Measurements from ENCODE around the gene FMR1. TPM values are rescaled to one million over a fixed set of nuclear protein-coding genes. Genes with fewer than 3 reads are reported as not detected.

FMR1 gene
- total and polyA plus RNA-seq, 7 donors: 18.6 to 35.2 (median 29.4) TPM

DNA sequence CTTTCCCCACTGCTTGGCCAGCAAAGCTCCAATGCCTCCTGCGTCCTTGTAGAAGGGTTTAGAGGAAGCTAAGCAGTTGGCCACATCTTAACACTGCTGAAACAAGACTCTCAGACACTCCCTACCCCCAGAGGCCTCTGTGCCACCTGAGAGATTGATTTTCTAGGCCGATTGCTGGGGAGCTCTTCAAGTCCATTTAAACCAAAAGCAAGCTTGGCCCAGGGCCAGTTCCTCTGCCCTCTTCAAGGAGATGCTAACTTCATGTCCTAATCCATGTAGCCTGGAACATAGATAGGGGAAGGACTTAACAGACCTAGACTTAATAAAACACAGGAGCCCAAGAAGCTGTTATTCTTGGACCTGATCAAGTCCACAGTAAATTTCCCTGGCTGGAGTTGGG, 42.3 kb downstream of the FMR1 start:
- no peaks in the 10 kb centered on the region for H3K27me3 ChIP-seq
- no peaks in the 10 kb centered on the region for H3K4me1 ChIP-seq
- no peak for DNase-seq
- 58 to 78% methylated on average over 2 of the region's 2 CpGs for WGBS, 2 donors
- no peak overlapping the region for H3K4me3 ChIP-seq
- H3K9me3 ChIP-seq: no peaks in the 10 kb centered on the region
- TF ChIP-seq POLR2AphosphoS5 (IDR thresholded peaks at IDR 0.05) (no peak), CTCF (IDR thresholded peaks at IDR 0.05) (no peak), EP300 (IDR thresholded peaks at IDR 0.05) (no peak), POLR2A (IDR thresholded peaks at IDR 0.05) (no peak)
- no peaks in the 10 kb centered on the region for H3K36me3 ChIP-seq
- intact Hi-C loops (cut with DNase I): no loop called here
- H3K27ac ChIP-seq: no peak overlapping the region

GRCh38 chrX:147957291-147957690, 45.6 kb downstream of the FMR1 start:
- H3K36me3 ChIP-seq: no peaks in the 10 kb centered on the region

DNA sequence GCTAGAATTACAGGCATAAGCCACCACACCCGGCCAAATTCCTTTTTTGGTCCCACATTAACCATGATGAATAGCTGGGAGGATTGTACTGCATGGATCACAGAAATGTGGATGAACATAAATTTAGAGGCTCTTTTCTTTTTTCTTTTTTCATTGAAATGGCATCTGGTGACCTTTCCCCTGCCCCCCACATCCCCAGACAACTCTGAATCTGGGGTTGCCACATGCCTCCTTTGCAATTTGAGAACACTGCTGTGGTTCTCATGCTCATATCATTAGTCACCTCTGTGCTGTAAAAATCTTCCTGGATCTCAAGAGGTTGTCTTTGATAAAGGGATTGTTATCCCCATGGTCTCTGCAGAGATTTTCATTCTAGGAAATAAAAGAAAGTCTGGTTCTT, 46.6 kb downstream of the FMR1 start:
- no peaks in the 10 kb centered on the region for H3K4me1 ChIP-seq
- no peak for TF ChIP-seq CTCF (IDR thresholded peaks at IDR 0.05)
- TF ChIP-seq EP300 (IDR thresholded peaks at IDR 0.05): no peak
- no peak for TF ChIP-seq POLR2A (IDR thresholded peaks at IDR 0.05)
- no peak for TF ChIP-seq POLR2AphosphoS5 (IDR thresholded peaks at IDR 0.05)
- H3K27me3 ChIP-seq: no peaks in the 10 kb centered on the region
- WGBS, 2 donors: 100% methylated on average over 1 of the region's 1 CpG
- intact Hi-C loops (cut with DNase I): no loop called here
- DNase-seq: no peak
- H3K36me3 ChIP-seq: no peaks in the 10 kb centered on the region
- H3K4me3 ChIP-seq: no peak overlapping the region
- no peak overlapping the region for H3K27ac ChIP-seq
- no peaks in the 10 kb centered on the region for H3K9me3 ChIP-seq

More at GRCh38 chrX:147957291-147957690, 45.6 kb downstream of the FMR1 start:
- Histone ChIP-seq H3K4me1 (no peaks in the 10 kb centered on the region), H3K9me3 (no peaks in the 10 kb centered on the region), H3K4me3 (no peak overlapping the region), H3K27ac (no peak overlapping the region), H3K27me3 (no peaks in the 10 kb centered on the region)
- TF ChIP-seq POLR2A (IDR thresholded peaks at IDR 0.05) (no peak), CTCF (IDR thresholded peaks at IDR 0.05) (no peak), POLR2AphosphoS5 (IDR thresholded peaks at IDR 0.05) (no peak), EP300 (IDR thresholded peaks at IDR 0.05) (no peak)
- DNase-seq: no peak
- intact Hi-C loops (cut with DNase I): no loop called here
- WGBS, 2 donors: 83 to 89% methylated on average over 2 of the region's 2 CpGs

DNA sequence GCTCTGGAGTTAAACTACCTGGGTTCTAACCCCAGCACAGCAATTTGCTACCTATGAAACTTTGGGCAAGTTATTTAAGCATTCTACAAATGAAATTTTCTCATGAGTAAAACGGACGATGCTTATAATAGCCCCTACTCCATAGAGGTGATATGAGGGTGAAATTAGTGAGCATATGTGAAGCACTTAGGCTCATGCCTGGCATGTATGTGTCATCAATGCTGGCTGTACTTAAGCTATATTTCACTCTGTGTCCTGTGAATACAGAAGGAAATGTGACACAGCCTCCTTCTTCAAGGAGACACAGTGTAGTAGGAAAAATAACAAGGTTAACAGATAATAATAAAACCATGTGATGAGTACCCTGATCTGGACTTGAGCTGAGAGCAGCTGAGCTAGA, 49.0 kb downstream of the FMR1 start:
- no peak for TF ChIP-seq POLR2AphosphoS5 (IDR thresholded peaks at IDR 0.05)
- no peak for TF ChIP-seq EP300 (IDR thresholded peaks at IDR 0.05)
- TF ChIP-seq CTCF (IDR thresholded peaks at IDR 0.05): no peak
- TF ChIP-seq POLR2A (IDR thresholded peaks at IDR 0.05): no peak
- DNase-seq: no peak
- intact Hi-C loops (cut with DNase I): no loop called here
- Histone ChIP-seq H3K36me3 (no peaks in the 10 kb centered on the region), H3K27ac (no peak overlapping the region), H3K9me3 (no peaks in the 10 kb centered on the region), H3K4me3 (no peak overlapping the region), H3K27me3 (no peaks in the 10 kb centered on the region), H3K4me1 (no peaks in the 10 kb centered on the region)
- 66 to 86% methylated on average over 2 of the region's 2 CpGs for WGBS, 2 donors

DNA sequence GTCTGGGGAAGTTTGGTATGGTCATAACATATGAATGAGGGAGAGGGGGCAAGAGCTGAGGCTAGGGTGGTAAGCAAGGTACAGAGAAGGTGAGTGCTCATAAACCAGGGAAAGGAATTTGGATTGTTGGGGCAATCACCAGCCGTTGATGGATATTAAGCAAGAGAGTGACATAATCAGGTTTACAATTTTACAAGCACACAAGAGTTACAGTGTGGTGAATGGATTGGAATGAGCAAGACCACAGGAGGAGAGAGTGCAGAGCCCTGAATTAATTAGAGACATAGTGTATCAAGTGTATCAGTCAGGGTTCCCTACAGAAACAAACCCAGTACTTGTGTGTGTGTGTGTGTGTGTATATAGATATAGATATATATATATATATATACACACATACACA, 50.8 kb downstream of the FMR1 start:
- Histone ChIP-seq H3K4me1 (no peaks in the 10 kb centered on the region), H3K36me3 (no peaks in the 10 kb centered on the region), H3K4me3 (no peak overlapping the region), H3K27ac (no peak overlapping the region), H3K9me3 (no peaks in the 10 kb centered on the region), H3K27me3 (no peaks in the 10 kb centered on the region)
- TF ChIP-seq CTCF (IDR thresholded peaks at IDR 0.05) (no peak), POLR2A (IDR thresholded peaks at IDR 0.05) (no peak), POLR2AphosphoS5 (IDR thresholded peaks at IDR 0.05) (no peak), EP300 (IDR thresholded peaks at IDR 0.05) (no peak)
- DNase-seq: no peak
- intact Hi-C loops (cut with DNase I): no loop called here
- WGBS, 2 donors: 18 to 74% methylated on average over 1 of the region's 1 CpG

Measured in sigmoid colon (tissue), 7 donors.